ENCODE measurements around the gene FSD1L. TPM values are rescaled to one million over a fixed set of nuclear protein-coding genes. Genes with fewer than 3 reads are reported as not detected.
A peak's percentile ranks its signal among the peaks of the same experiment; 100 is the strongest.

Gene FSD1L
- total and polyA plus RNA-seq, 2 of the 13 experiments (the other 11 are each of a cell fraction or from before 2014, with no cell fraction given): 4.1 to 5.1 TPM

DNA sequence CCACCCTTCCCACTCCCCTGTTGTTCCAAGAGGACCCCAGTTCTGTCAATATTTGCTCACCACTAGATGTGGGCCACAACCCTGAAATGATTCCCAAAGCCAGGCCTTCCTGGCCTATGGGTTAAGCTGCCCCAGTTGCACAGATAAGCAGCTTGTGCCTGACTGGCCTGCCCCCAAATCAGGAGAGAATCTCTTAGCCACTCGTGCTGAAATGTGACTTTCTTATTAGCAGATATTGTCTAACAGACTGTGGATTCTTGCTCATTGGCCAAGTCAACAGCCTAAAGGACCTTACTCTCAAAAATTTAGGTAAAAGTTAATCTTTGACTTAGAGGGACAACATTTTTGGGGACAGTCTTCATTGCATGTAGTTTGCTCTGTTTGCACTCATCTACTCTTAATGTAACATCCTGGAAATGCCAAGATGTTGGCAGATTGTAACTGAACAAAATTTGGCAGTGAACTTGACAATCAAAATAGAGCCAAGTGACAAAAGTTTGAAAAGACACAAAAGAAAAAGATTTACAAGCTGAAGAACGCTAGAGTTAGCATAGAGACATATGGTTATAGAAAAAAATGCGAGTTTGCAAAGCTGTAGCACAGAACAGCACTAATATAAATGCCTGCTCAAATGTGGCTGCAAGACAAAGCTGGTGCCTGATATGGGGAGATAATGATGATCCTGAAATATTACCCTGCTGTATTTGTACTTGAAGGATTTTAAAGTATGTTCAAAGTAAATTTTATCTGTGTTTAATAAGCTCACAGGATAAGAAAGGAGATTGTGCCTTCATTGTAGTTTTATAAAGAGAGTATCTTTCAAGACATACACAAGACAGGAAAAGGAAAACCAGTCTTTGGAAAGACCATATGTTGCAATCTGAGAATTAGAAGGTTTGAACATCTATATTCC, 29.0 kb upstream of the FSD1L start (continued):
- TF ChIP-seq, protein P1, sequence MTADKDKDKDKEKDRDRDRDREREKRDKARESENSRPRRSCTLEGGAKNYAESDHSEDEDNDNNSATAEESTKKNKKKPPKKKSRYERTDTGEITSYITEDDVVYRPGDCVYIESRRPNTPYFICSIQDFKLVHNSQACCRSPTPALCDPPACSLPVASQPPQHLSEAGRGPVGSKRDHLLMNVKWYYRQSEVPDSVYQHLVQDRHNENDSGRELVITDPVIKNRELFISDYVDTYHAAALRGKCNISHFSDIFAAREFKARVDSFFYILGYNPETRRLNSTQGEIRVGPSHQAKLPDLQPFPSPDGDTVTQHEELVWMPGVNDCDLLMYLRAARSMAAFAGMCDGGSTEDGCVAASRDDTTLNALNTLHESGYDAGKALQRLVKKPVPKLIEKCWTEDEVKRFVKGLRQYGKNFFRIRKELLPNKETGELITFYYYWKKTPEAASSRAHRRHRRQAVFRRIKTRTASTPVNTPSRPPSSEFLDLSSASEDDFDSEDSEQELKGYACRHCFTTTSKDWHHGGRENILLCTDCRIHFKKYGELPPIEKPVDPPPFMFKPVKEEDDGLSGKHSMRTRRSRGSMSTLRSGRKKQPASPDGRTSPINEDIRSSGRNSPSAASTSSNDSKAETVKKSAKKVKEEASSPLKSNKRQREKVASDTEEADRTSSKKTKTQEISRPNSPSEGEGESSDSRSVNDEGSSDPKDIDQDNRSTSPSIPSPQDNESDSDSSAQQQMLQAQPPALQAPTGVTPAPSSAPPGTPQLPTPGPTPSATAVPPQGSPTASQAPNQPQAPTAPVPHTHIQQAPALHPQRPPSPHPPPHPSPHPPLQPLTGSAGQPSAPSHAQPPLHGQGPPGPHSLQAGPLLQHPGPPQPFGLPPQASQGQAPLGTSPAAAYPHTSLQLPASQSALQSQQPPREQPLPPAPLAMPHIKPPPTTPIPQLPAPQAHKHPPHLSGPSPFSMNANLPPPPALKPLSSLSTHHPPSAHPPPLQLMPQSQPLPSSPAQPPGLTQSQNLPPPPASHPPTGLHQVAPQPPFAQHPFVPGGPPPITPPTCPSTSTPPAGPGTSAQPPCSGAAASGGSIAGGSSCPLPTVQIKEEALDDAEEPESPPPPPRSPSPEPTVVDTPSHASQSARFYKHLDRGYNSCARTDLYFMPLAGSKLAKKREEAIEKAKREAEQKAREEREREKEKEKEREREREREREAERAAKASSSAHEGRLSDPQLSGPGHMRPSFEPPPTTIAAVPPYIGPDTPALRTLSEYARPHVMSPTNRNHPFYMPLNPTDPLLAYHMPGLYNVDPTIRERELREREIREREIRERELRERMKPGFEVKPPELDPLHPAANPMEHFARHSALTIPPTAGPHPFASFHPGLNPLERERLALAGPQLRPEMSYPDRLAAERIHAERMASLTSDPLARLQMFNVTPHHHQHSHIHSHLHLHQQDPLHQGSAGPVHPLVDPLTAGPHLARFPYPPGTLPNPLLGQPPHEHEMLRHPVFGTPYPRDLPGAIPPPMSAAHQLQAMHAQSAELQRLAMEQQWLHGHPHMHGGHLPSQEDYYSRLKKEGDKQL (CRISPR knock-in tag; IDR thresholded peaks at IDR 0.05; ENCODE audit: low read depth): peak; percentile 72
- no peak for TF ChIP-seq ZNF24 (IDR thresholded peaks at IDR 0.05)
- no peak for TF ChIP-seq MTA3 (CRISPR knock-in tag; IDR thresholded peaks at IDR 0.05)
- peak; percentile 62 for TF ChIP-seq THAP11 (CRISPR knock-in tag; IDR thresholded peaks at IDR 0.05)
- TF ChIP-seq SRY (CRISPR knock-in tag; IDR thresholded peaks at IDR 0.05): no peak
- no peak for TF ChIP-seq ZNF549 (CRISPR knock-in tag; IDR thresholded peaks at IDR 0.05)
- no peak for TF ChIP-seq PCBP2 (optimal IDR thresholded peaks at IDR 0.05; ENCODE audit: low read depth, low read length, poor library complexity, severe bottlenecking)
- TF ChIP-seq FIP1L1 (IDR thresholded peaks at IDR 0.05; ENCODE audit: borderline replicate concordance, insufficient read depth, low read depth, low read length): no peak
- TF ChIP-seq, protein P2, sequence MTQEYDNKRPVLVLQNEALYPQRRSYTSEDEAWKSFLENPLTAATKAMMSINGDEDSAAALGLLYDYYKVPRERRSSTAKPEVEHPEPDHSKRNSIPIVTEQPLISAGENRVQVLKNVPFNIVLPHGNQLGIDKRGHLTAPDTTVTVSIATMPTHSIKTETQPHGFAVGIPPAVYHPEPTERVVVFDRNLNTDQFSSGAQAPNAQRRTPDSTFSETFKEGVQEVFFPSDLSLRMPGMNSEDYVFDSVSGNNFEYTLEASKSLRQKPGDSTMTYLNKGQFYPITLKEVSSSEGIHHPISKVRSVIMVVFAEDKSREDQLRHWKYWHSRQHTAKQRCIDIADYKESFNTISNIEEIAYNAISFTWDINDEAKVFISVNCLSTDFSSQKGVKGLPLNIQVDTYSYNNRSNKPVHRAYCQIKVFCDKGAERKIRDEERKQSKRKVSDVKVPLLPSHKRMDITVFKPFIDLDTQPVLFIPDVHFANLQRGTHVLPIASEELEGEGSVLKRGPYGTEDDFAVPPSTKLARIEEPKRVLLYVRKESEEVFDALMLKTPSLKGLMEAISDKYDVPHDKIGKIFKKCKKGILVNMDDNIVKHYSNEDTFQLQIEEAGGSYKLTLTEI (CRISPR knock-in tag; conservative IDR thresholded peaks at IDR 0.05): no peak
- TF ChIP-seq ZNF224 (CRISPR knock-in tag; IDR thresholded peaks at IDR 0.05): no peak
- TF ChIP-seq ZNF501 (CRISPR knock-in tag; IDR thresholded peaks at IDR 0.05): 0 out of 2 replicates have a peak, but pooled peaks have one; percentile 40
- no peak for TF ChIP-seq SMAD1 (CRISPR knock-in tag; IDR thresholded peaks at IDR 0.05; ENCODE audit: borderline replicate concordance, low read depth)
- no peak; the same call in 1 of the 2 replicates for TF ChIP-seq ZNF431 (CRISPR knock-in tag; IDR thresholded peaks at IDR 0.05; ENCODE audit: borderline replicate concordance, low read depth)
- no peak; the same call in 1 of the 2 replicates for TF ChIP-seq SP4 (CRISPR knock-in tag; IDR thresholded peaks at IDR 0.05)
- TF ChIP-seq ZNF605 (CRISPR knock-in tag; IDR thresholded peaks at IDR 0.05): no peak
- TF ChIP-seq ZNF850 (CRISPR knock-in tag; conservative IDR thresholded peaks at IDR 0.05): no peak
- TF ChIP-seq, protein P3, sequence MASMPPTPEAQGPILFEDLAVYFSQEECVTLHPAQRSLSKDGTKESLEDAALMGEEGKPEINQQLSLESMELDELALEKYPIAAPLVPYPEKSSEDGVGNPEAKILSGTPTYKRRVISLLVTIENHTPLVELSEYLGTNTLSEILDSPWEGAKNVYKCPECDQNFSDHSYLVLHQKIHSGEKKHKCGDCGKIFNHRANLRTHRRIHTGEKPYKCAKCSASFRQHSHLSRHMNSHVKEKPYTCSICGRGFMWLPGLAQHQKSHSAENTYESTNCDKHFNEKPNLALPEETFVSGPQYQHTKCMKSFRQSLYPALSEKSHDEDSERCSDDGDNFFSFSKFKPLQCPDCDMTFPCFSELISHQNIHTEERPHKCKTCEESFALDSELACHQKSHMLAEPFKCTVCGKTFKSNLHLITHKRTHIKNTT (CRISPR knock-in tag; IDR thresholded peaks at IDR 0.05): no peak
- no peak for TF ChIP-seq ZNF282 (IDR thresholded peaks at IDR 0.05; ENCODE audit: partially characterized antibody)

Data from HepG2 (cell line).